ENCODE measurements around the gene DMKN.

Gene DMKN

GRCh38 chr19:35549174-35549788, 35.8 kb upstream of the DMKN start:
- peak; percentile 78 for DNase-seq

DNA sequence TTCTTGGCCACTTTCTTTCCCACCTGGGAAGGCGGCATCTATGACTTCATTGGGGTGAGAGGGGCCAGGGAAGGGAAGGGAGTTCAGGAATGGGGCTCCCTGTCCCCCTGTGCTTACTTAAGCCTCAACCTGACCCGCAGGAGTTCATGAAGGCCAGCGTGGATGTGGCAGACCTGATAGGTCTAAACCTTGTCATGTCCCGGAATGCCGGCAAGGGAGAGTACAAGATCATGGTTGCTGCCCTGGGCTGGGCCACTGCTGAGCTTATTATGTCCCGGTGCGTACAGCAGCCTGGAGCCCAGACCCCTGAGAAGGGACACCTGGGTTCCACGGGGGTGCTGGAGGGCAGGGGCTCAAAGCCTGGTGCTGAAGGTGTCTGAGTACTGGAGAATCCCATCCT, 33.1 kb upstream of the DMKN start:
- no peak for DNase-seq

DNA sequence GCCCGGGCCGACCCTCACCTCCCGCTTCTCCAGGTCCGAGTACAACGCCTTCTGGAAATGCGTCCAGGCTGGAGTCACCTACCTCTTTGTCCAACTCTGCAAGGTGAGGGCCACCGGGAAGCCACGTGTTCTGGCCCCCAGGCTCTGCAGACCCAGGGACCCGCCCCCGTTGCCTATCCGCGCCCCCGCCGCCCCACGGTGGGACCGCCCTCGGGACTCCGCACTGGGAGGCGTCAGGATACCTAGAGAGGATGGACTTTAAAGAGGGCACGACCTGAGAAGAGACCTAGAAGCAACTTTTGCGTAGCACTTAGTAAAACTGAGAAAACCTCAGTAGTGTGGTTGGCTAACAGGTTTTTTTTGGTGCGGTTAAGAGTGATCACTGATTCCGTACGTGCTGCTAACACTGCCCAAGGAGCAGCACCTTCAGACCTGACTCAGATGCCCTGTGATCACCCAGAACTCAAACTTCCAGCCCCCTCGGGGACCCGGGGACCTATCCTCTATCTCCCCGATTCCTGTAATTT, 32.5 kb upstream of the DMKN start:
- DNase-seq, result peak; percentile 71

DNA sequence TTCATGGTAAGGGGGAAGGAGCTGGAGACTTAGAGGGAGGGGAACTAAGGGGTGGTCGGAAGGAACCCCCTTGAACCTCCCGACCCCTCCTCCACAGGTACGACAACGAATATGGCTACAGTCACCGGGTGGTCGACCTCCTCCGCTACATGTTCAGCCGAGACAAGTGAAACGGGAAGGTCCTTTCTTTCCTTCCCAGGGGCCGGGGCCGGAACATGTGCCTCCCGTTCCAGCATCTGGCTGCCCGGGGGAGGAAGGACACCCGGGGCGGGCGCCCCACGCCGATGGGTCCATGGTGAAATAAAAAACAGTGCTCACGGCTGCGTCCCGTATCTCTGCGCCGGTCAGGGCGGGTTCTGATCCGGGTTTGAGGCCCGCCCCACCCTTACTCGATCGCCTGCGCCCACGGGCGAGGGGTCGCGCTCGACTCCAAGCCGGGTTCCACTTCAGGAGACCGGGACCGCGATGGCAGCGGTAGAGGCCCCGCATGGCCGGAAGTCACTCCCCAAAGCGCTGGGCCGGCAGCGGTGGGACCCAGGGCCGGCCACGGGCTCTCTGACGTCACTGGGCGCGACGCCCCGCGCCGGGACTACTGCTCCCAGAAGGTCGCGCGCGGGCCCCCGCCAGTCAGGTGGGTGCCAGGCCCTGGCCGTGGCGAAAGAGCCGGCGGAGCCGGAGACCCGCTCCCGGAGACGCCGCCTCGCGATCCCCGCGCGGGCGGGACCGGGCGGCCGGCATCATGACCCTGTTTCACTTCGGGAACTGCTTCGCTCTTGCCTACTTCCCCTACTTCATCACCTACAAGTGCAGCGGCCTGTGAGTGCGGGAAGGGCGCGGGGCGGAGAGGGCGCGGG, 31.8 kb upstream of the DMKN start, which contains the start of gene TMEM147:
Gene TMEM147 (plus strand): TSS at position 626 of the 854 bp plus-strand sequence. CDS start 114 bp downstream, at position 740.
- peak; percentile 93 for DNase-seq

DNA sequence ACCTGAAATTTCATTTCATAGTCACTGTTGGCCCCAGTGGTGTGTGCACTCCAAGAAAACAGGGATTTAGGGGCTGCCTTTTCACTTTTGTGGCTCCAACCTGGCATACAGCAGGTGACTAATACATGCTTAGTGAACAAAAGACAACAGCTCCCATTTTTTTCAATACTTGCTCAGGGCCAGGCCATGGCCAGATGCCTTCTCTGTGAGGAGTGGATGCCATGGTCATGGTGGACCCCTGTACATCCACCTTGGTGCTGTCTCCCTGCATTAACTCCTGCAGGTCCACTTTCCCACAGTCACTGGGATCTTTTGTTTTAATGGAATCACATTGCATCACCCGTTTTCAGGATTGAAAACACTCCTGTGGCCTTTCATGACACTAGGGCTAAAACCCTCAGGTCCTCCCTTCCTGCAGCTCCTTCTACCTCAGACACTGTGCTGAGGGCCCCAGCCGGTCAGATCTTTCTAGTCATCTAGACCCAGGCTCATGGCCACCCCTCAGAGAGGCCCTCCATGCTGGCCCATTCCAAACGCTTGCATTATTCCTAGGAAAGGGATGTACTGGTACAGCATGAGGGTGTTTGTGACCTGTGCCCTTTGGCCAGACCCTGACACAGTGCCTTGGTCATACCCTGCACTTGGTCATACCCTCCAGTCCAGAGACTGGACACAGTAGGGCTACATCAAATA, 30.8 kb upstream of the DMKN start:
- no peak for DNase-seq

GRCh38 chr19:35543280-35544109, 30.0 kb upstream of the DMKN start:
- no peak for DNase-seq

- no peak for DNase-seq
Observed at GRCh38 chr19:35542209-35542608, 28.8 kb upstream of the DMKN start.

GRCh38 chr19:35540356-35540927, 27.0 kb upstream of the DMKN start:
- no peak for DNase-seq

GRCh38 chr19:35539850-35540249, 26.4 kb upstream of the DMKN start:
- no peak for DNase-seq

DNA sequence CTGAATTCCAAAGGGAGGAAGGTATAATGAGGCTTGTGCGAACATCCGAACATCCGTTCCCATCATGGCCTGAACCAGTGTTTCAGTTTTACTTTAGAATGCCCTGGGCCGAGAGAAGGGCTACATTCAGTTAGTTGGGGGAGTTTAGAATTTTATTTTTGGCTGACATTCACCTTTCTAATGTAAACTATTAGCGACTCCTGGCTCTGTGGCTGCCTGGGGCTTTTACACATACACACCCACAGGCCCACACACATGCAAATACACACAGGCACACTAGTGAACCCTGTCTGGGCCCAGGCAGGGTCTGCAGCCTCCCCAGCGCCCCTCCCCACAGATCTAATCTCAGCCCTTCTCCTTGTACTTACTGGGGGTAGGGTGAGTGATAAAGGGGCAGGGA, 25.9 kb upstream of the DMKN start:
- no peak for DNase-seq

- DNase-seq, result no peak
Observed at GRCh38 chr19:35534803-35535480, 21.5 kb upstream of the DMKN start.

- DNase-seq, result no peak
Observed at GRCh38 chr19:35533822-35534392, 20.5 kb upstream of the DMKN start.

- no peak for DNase-seq
Observed at GRCh38 chr19:35533201-35533821, 19.9 kb upstream of the DMKN start, which contains the start of gene GAPDHS. Gene GAPDHS (plus strand): TSS chr19:35533456. CDS start chr19:35533528, 72 bp downstream.

GRCh38 chr19:35531291-35531690, 17.8 kb upstream of the DMKN start:
- DNase-seq, result no peak

DNA sequence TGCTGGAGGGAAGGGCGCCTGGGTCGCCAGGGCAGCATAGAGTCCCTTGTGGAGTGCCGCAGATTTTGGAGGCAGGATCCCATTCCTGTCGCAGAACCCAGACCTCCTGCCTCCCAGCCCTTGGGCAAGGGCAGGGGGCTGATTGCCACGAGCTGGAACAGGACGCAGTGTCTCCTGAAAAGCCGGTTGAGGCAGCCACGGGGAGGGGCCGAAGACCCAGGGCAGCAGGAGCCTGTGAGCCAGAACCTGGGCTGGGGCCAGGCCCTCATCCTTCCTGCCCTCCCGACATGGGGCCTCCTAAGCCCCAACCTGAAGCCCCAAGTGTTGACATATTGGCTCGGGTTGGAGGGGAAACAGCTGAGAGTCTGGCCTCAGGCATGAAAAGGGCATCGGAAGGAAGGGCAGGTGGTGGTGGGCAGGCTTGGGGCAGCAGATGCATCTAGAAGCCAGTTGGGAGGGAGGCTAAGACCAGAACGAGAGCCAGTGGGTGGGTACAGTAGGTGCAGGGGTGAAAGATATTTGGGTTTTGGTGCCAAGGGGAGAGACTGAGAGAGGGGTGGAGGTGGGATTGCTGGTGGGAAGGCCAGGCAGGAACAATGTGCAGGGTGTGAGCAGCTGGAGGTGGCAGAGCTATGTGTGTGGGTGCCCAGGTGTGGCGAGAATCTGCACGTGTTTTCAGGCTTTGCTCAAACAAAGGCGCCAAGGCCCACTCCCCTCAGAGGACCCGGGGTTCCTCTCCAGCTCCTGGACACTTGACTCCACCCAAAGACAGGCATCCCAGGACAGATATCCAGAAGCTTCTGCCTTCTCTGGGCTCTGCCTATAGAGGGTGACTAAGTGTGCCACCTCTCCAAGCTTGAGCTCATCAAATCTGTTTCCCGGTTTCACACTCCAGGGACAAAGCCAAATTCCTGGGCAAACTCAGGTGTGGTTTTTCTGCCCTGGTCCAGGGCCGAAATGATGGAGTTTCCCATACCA, 16.1 kb upstream of the DMKN start:
- DNase-seq, result no peak

DNA sequence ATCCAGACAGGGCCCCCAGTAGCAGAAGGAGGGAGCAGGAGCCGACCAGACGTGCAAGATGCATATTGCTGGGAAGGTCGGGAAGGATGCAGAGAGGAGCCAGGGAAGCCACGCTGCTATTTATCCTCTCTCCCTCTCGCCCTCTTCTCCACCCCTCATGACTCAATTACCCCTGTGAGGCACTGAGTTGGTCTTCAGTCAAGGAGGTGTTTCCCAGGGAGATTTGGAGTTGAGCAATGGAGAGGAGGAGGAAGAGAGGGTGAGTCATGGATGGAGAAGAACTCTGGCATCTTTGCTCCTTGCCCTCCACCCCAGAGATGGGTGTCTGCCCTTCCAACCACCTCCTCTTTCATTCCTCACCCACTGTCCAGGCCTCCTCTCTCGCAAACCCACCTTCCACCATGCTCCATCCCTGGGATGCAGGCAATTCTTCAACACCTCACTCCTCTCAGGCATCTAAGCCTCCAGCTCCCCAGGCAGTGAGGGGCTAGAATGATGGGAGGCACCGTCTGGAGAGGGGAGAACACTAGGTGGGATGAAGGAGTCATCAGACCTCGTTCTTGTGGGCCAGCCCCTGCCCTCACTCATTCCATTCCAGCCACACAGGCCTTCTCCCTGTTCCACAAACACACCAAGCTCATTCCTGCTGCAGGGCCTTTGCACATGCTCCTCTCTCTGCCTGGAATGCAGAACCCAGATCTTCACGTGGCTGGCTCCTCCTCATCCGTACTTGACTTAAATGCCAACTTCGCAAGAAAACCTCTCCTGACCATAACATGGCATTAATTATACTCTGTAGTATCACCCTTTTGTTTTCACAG, 15.0 kb upstream of the DMKN start, which contains the start of gene SBSN:
Gene SBSN (minus strand): TSS at position 94 of the 821 bp plus-strand sequence. CDS start 30 bp downstream, at position 64.
- no peak for DNase-seq

DNA sequence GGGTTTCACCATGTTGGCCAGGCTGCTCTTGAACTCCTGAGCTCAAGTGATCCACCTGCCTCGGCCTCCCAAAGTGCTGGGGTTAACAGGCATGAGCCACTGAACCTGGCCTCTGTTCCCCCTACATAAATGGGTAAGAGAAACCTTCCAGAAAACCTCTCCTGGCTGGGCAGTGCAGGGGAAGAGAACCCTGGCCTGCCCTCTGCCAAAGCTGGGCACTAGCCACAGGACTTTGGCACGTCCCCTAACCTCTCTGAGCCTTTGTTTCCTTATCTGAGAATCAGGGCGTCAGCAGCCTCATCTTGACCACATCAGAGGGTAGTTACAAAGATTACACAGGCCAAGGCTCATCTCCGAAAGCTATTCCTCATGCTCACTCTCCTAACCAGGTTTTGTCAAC, 12.4 kb upstream of the DMKN start:
- no peak for DNase-seq

DNA sequence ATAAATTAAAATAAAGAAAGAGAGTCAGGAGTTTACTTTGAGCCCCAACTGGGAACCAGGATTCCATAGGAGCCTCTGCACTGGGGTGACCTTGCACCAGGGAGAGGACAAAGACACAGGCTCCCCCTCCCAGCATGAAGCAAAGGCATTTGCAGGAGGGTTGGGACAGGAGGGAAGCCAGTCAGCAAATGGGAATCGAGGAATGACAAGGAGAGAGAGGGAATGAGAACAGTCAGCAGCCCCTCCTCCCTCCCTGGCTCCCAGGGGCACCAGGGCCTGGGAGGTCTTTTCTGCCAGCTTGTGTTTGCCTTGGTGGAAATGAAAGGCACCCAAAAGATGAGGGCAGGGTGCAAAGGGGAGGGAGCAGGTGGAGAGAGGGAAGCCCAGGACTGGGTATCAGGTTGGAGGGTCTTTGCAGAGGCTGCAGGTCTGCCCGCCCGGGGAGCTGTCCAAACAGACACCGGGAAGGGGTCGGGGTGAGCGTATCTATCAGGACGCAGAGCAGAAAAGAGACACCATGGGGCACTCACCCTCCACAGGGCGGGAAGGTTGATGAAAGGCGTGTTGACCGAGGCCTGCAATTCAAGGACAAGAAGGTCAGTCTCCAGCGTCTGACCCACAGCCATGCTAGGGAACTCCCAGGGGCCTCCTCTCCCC, 10.9 kb upstream of the DMKN start:
- DNase-seq, result no peak

All from islet precursor cell (in vitro differentiated cells).